ENCODE measurements around the gene YWHAQ. TPM values are rescaled to one million over a fixed set of nuclear protein-coding genes. Genes with fewer than 3 reads are reported as not detected.

The YWHAQ gene
- total and polyA plus RNA-seq, 9 of the 15 experiments (the other 6 are each of a cell fraction or from before 2014, with no cell fraction given), result 63.1 to 359 (median 203) TPM

DNA sequence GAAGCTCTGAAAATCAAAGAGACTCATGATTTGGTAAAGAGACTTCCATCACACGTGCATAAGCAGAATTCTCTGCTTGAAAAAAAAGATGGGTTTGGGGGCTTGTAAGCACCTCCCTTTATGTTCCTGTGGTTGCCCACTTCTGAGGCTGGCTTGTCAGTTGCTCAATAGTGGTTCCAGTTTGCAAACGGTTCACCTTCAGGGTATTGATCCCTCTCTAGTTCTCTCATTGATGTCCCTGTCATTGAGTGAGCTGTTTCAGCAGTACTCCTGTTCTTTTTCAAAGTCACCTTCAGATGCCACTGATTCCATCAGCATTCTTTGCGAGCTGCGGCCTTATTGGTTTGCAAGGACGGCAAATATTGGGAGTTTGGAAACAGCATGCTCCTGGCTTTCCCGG, 17.1 kb upstream of the YWHAQ start (continued):
- TF ChIP-seq CEBPB (tag; IDR thresholded peaks at IDR 0.05) (no peak), SMAD1 (IDR thresholded peaks at IDR 0.05; ENCODE audit: low read depth, low read length, partially characterized antibody) (no peak)

DNA sequence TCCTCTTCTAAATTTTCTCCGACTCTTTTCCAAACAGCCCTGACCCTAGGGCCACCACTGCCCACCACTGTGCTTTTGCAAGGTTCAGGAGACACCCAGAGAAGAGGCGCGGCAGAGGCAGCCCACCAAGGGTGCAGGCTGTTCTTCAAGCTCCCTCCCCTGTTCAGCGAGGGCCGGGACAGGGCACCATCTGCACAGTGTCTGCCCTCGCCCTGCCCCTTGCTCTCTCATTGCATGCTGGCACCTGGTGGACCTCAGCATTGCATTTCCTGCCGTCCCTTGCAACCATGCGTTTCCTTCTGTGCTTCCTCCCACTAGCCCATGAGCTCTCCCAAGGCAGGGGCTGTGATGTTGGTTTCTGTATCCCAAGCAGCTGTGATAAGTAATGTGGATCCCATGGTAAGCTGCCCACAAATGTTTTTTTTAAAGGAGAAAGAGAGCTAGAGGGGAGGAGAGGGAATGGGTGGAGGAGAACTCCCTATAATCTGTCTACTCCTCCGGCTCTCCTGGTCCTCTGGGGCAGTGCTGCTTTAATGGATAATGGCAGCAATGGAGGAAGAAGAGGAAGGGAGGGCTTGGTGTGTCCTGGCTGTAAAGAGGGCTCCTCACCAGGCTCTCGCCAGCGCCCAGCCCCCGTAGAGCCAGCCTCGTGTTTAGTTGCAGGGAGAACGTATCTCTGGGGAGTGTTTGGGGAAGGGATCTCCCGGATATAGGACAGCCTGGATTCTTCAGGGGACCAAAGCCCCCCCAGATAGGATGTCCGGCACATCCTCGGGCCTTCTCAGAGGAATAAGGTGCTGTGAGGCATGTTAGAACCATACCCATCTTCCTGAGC, 15.6 kb upstream of the YWHAQ start:
- no peaks in the 10 kb centered on the region for H3K9me1 ChIP-seq (ENCODE audit: control insufficient read depth, insufficient read depth, low read length)
- no peak overlapping the region for H2AFZ ChIP-seq (ENCODE audit: low read depth, low read length)
- in situ Hi-C loops (cut with MboI) (no loop called here), intact Hi-C loops (cut with micrococcal nuclease) (no loop called here)
- H3K4me2 ChIP-seq (ENCODE audit: insufficient read depth, low read length), result no peak overlapping the region
- peaks cover 5% of the 10 kb centered on the region; the same call in 1 of the 2 replicates for H4K20me1 ChIP-seq (replicated peaks; ENCODE audit: control insufficient read depth, insufficient read depth, low read length)
- 6% methylated on average over 15 of the region's 17 CpGs for WGBS (ENCODE audit: insufficient coverage, low coverage, missing lambda C conversion rate)
- H3K36me3 ChIP-seq (ENCODE audit: control insufficient read depth, insufficient read depth, low read length), result no peaks in the 10 kb centered on the region
- H3K4me3 ChIP-seq, result no peak overlapping the region
- POLR2A ChIA-PET, result interaction anchor here (1.0 kb wide), 1 partner anchor 22 kb away, joined by 4 read pairs; no protein-coding TSS in a partner anchor
- H3K27ac ChIP-seq (ENCODE audit: extremely low read depth, low read depth, low read length), result no peak overlapping the region
- no peak for DNase-seq (ENCODE audit: extremely low read depth in 1 of 4, low spot score in 3 of 4)
- ATAC-seq, result no peak
- H3K9me3 ChIP-seq (replicated peaks; ENCODE audit: control insufficient read depth, insufficient read depth, low read depth, low read length), result no peaks in the 10 kb centered on the region
- no TSS peak for BruUV-seq (replicated peaks)
- H3K9ac ChIP-seq (ENCODE audit: insufficient read depth in 1 of 2, low read depth in 2 of 2, low read length in 2 of 2), result peak overlapping the region in 1 of 2 experiments; percentile 32; a peak in 2 of 4 replicates
- H3K79me2 ChIP-seq (ENCODE audit: control insufficient read depth, insufficient read depth, low read length), result no peaks in the 10 kb centered on the region
- FAIRE-seq, result no peak
- peaks cover 27 to 56% of the 10 kb centered on the region in 2 experiments; a peak in 4 of 5 replicates for H3K27me3 ChIP-seq (ENCODE audit: control insufficient read depth in 2 of 2, insufficient read depth in 2 of 2, low read length in 2 of 2)
- CTCF ChIA-PET (ENCODE audit: low intra/inter-chr PET ratio), result no interaction called here
- H3K4me1 ChIP-seq (replicated peaks in 1 of 2; ENCODE audit: control insufficient read depth in 2 of 2, insufficient read depth in 2 of 2, low read length in 2 of 2), result peaks cover 6 to 9% of the 10 kb centered on the region in 2 experiments; a peak in 4 of 5 replicates
- TF ChIP-seq PPARD (CRISPR knock-in tag; IDR thresholded peaks at IDR 0.05) (no peak), RBM22 (IDR thresholded peaks at IDR 0.05; ENCODE audit: low read depth, low read length, poor library complexity, severe bottlenecking) (no peak), PYGO2 (tag; IDR thresholded peaks at IDR 0.05) (no peak), SMARCA5 (IDR thresholded peaks at IDR 0.05) (no peak)
- TF ChIP-seq, protein P1, sequence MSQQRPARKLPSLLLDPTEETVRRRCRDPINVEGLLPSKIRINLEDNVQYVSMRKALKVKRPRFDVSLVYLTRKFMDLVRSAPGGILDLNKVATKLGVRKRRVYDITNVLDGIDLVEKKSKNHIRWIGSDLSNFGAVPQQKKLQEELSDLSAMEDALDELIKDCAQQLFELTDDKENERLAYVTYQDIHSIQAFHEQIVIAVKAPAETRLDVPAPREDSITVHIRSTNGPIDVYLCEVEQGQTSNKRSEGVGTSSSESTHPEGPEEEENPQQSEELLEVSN (IDR thresholded peaks at IDR 0.05; ENCODE audit: borderline replicate concordance in 1 of 2, extremely low read depth in 1 of 2, insufficient read depth in 1 of 2, insufficient read length in 1 of 2, low read depth in 1 of 2, low read length in 1 of 2, poor library complexity in 1 of 2, severe bottlenecking in 1 of 2), result no peak
- TF ChIP-seq, protein P2, sequence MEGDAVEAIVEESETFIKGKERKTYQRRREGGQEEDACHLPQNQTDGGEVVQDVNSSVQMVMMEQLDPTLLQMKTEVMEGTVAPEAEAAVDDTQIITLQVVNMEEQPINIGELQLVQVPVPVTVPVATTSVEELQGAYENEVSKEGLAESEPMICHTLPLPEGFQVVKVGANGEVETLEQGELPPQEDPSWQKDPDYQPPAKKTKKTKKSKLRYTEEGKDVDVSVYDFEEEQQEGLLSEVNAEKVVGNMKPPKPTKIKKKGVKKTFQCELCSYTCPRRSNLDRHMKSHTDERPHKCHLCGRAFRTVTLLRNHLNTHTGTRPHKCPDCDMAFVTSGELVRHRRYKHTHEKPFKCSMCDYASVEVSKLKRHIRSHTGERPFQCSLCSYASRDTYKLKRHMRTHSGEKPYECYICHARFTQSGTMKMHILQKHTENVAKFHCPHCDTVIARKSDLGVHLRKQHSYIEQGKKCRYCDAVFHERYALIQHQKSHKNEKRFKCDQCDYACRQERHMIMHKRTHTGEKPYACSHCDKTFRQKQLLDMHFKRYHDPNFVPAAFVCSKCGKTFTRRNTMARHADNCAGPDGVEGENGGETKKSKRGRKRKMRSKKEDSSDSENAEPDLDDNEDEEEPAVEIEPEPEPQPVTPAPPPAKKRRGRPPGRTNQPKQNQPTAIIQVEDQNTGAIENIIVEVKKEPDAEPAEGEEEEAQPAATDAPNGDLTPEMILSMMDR (IDR thresholded peaks at IDR 0.05 in 2 of 3, conservative IDR thresholded peaks at IDR 0.05 in 1 of 3; ENCODE audit: insufficient read depth in 2 of 3, low read depth in 1 of 3, low read length in 3 of 3), result no peak
- TF ChIP-seq, protein P3, sequence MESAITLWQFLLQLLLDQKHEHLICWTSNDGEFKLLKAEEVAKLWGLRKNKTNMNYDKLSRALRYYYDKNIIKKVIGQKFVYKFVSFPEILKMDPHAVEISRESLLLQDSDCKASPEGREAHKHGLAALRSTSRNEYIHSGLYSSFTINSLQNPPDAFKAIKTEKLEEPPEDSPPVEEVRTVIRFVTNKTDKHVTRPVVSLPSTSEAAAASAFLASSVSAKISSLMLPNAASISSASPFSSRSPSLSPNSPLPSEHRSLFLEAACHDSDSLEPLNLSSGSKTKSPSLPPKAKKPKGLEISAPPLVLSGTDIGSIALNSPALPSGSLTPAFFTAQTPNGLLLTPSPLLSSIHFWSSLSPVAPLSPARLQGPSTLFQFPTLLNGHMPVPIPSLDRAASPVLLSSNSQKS (CRISPR knock-in tag; IDR thresholded peaks at IDR 0.05), result no peak

Measured in K562 (cell line).